ENCODE results near the gene CTDSPL. TPM values are rescaled to one million over a fixed set of nuclear protein-coding genes. Genes with fewer than 3 reads are reported as not detected.
A peak's percentile ranks its signal among the peaks of the same experiment; 100 is the strongest.

CTDSPL gene
- total and polyA plus RNA-seq, 7 donors, result 19.1 to 69.1 (median 46.3) TPM

DNA sequence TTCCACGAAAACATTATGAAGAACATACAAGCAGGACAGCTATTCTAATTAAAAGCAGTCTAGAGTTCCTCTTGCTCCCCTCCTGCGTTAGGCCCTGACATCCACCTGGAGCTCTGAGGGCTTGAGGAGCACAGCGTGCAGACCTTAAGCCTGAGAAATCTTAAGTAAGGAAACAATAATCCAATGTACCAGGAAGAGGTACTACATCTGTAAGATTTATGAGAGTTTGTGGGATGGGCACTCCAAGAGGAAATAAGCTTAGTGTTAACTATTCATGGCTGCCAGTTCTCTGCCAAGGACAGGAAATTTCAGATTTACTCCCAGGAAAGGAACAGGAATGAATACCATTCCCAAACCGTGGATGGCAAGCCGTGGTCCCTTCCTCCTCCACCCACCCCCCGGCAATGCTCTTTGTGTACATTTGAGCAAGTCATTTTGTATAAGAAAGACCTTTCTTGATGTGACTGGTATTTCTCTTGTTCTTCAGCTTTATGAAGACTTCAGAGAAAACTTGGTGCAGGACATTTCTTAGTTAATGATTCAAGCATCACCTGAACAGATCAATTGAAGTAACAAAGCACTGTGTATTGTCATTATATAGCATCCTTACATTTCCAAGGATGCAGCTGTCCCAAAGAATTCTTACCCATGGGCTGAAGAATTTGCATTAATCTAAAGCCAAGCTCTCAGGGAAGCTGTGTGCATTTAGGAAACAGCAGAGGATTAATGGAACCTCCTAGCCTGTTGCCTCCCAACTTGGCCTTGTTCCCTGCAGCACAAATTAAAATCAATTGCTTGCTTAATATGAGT is 100.1 kb downstream of the CTDSPL start:
- Histone ChIP-seq H3K36me3 (peaks cover 0 to 10% (median 2%) of the 10 kb centered on the region in 4 donors), H3K9me3 (no peaks in the 10 kb centered on the region), H3K27me3 (no peaks in the 10 kb centered on the region), H3K4me3 (no peak overlapping the region), H3K27ac (peak overlapping the region in 2 of 4 donors; percentile 5 to 6), H3K4me1 (peaks cover 0 to 30% (median 15%) of the 10 kb centered on the region in 4 donors)
- intact Hi-C loops (cut with DNase I), result no loop called here
- TF ChIP-seq EP300 (IDR thresholded peaks at IDR 0.05) (no peak), POLR2AphosphoS5 (IDR thresholded peaks at IDR 0.05) (no peak), POLR2A (IDR thresholded peaks at IDR 0.05) (no peak)
- TF ChIP-seq, protein P1, sequence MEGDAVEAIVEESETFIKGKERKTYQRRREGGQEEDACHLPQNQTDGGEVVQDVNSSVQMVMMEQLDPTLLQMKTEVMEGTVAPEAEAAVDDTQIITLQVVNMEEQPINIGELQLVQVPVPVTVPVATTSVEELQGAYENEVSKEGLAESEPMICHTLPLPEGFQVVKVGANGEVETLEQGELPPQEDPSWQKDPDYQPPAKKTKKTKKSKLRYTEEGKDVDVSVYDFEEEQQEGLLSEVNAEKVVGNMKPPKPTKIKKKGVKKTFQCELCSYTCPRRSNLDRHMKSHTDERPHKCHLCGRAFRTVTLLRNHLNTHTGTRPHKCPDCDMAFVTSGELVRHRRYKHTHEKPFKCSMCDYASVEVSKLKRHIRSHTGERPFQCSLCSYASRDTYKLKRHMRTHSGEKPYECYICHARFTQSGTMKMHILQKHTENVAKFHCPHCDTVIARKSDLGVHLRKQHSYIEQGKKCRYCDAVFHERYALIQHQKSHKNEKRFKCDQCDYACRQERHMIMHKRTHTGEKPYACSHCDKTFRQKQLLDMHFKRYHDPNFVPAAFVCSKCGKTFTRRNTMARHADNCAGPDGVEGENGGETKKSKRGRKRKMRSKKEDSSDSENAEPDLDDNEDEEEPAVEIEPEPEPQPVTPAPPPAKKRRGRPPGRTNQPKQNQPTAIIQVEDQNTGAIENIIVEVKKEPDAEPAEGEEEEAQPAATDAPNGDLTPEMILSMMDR (IDR thresholded peaks at IDR 0.05), result no peak
- WGBS, 2 donors, result 10 to 48% methylated on average over 6 of the region's 6 CpGs
- DNase-seq, result no peak

DNA sequence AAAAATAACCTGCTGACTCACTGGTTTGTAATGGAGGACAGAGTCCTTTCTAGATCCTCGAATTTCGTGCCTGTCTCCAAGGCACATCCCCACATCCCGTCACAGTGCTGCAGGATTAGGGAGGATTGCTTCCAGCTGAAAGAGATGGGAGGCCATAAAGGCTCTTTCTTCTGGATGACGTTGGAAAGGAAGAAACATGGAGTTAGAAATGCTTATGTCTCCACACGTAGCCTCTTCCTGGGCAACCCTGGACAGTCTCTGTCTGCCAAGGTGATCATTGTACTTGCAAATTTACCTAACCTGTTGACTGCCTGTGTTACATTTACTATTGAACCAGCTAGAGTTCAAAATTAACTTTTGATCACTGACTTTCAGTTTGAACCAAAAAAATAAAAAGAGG is 101.3 kb downstream of the CTDSPL start:
- DNase-seq, result no peak
- Histone ChIP-seq H3K27me3 (no peaks in the 10 kb centered on the region), H3K9me3 (no peaks in the 10 kb centered on the region), H3K4me1 (peaks cover 0 to 25% (median 12%) of the 10 kb centered on the region in 4 donors), H3K36me3 (peaks cover 0 to 10% (median 2%) of the 10 kb centered on the region in 4 donors), H3K4me3 (no peak overlapping the region), H3K27ac (no peak overlapping the region)
- 24 to 60% methylated on average over 5 of the region's 5 CpGs for WGBS, 2 donors
- TF ChIP-seq POLR2A (IDR thresholded peaks at IDR 0.05), result no peak
- TF ChIP-seq, protein P1 (IDR thresholded peaks at IDR 0.05), result no peak
- no peak for TF ChIP-seq EP300 (IDR thresholded peaks at IDR 0.05)
- TF ChIP-seq POLR2AphosphoS5 (IDR thresholded peaks at IDR 0.05), result no peak
- intact Hi-C loops (cut with DNase I), result no loop called here

DNA sequence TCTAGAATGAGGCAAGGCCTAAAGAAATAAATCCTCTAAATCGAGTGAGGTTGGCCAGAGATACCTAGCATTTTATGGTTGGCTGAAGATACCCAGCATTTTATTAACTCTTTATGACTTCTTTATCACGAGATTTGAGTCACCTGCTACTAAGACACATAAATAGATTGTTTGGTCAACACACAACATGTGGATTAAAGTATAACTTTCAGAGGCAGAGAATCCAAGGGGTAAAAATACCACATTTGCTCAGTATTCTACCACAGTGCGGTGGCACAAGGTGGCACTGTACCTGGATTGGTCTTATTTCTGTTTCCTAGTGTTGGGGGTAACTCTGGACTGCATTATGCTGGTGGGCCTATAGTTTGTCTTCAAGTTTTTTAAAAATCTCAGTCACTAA is 102.0 kb downstream of the CTDSPL start:
- Histone ChIP-seq H3K9me3 (no peaks in the 10 kb centered on the region), H3K4me3 (no peak overlapping the region), H3K27me3 (no peaks in the 10 kb centered on the region), H3K27ac (no peak overlapping the region), H3K4me1 (peaks cover 0 to 25% (median 12%) of the 10 kb centered on the region in 4 donors), H3K36me3 (peaks cover 0 to 10% (median 3%) of the 10 kb centered on the region in 4 donors)
- 14 to 73% methylated on average over 3 of the region's 3 CpGs for WGBS, 2 donors
- TF ChIP-seq, protein P1 (IDR thresholded peaks at IDR 0.05), result no peak
- TF ChIP-seq POLR2A (IDR thresholded peaks at IDR 0.05), result no peak
- no peak for TF ChIP-seq EP300 (IDR thresholded peaks at IDR 0.05)
- no peak for TF ChIP-seq POLR2AphosphoS5 (IDR thresholded peaks at IDR 0.05)
- DNase-seq, result no peak
- intact Hi-C loops (cut with DNase I), result no loop called here

DNA sequence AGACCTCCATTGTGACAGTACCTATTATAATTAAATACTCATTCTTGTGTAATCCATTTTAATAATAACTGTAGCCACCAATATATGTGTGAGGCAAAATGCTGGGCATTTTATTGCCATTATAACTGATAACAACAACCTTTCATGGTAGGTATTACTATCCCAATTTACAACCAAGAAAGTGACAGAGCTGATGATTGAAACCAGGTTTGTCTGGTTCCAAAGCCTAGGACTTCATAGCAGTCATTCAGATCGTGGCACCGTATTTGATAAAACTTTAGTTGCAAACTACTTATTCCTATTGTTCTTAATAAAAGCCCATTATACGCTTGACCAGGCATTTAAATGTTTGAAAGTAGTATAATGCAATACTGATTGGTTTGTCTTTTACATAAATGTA is 102.5 kb downstream of the CTDSPL start:
- TF ChIP-seq, protein P1 (IDR thresholded peaks at IDR 0.05), result no peak
- TF ChIP-seq EP300 (IDR thresholded peaks at IDR 0.05), result no peak
- TF ChIP-seq POLR2A (IDR thresholded peaks at IDR 0.05), result no peak
- TF ChIP-seq POLR2AphosphoS5 (IDR thresholded peaks at IDR 0.05), result no peak
- Histone ChIP-seq H3K9me3 (no peaks in the 10 kb centered on the region), H3K27me3 (no peaks in the 10 kb centered on the region), H3K4me1 (peaks cover 0 to 25% (median 12%) of the 10 kb centered on the region in 4 donors), H3K36me3 (peaks cover 0 to 13% (median 4%) of the 10 kb centered on the region in 4 donors), H3K27ac (no peak overlapping the region), H3K4me3 (no peak overlapping the region)
- no peak for DNase-seq
- WGBS, 2 donors, result 24 to 70% methylated on average over 3 of the region's 3 CpGs
- intact Hi-C loops (cut with DNase I), result no loop called here

Measured in sigmoid colon (tissue), 7 donors.